Measurements from ENCODE around the gene SETX.

DNA sequence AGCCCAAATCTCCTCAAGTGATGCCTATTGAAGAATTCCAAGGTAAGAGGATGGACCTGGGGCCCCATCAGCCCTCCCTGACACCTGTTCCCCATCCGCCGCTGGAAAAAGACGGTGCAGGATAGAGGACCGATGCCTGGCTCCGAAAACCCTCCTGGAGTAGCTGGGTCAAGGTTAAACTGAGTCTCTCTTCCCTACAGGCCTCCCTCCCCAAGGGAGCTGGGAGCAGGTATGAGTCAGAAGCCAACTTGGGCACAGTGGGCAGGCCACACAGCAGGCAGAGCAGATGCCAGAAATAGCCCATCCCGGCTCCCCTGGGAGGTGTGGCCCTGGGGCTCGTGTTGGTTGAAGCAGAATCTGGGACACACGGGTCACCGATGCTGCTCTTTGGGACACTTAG is 117.3 kb downstream of the SETX start:
- no peak for TF ChIP-seq CTCF (IDR thresholded peaks at IDR 0.05)
- no peak for TF ChIP-seq EZH2phosphoT487 (IDR thresholded peaks at IDR 0.05)
- TF ChIP-seq EZH2 (IDR thresholded peaks at IDR 0.05) = no peak
